SH-SY5Y (cell line): ENCODE results near the gene ARHGEF1.

Experiments used
- GATA2 ChIP-seq: IDR thresholded peaks from 2 replicates; pipeline ENCODE4 v1.6.1; 2011; ENCODE audit warnings: mild to moderate bottlenecking, low read depth, low read length
- GATA3 ChIP-seq: IDR thresholded peaks from 2 replicates; pipeline ENCODE4 v1.6.1; 2011; ENCODE audit warnings: low read depth, mild to moderate bottlenecking, low read length, moderate library complexity

GRCh38 chr19:41886761-41887710 lies 4.1 kb downstream of the ARHGEF1 start:
- TF ChIP-seq GATA3 (no peak), GATA2 (no peak)
